NCI-H187 (cell line): ENCODE data around the gene FLVCR1.

ENCODE experiments used
- DNase-seq, 2 experiments: peaks; one replicate each; lab custom pipeline; 2025; lab: John Stamatoyannopoulos, UW

Gene FLVCR1

DNA sequence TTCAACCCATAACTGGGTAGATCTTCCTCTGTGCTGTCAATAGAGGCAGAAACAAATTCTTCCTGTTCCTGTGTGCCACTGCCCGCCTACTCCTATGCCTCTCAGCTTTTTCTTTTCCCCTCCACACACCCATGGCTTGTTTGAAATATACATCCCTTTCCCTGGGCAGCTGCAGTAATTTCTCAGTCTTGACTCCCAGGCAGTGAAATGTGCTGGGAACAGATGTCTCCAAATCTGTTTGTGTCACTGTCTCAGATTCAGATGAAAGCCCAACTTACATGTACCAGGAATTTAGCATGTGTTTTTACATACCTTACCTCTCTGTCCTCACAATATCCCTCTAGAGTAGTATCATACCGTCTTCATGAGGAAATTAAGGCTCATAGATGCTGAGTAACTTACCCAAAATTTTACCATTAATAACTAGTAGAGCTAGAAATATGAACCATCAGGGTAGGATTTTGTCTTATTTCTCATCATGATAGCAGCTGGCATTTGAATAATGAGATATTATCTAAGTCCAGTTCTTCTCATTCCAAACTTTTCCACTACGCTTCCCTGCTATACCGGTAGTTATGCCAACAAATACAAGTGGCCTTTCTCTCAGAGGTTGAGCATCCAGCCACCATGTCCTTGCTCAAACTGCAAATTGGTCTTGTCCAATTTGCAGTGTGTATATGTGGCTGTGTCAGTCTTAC lies 87.5 kb downstream of the FLVCR1 start:
- no peak for DNase-seq

DNA sequence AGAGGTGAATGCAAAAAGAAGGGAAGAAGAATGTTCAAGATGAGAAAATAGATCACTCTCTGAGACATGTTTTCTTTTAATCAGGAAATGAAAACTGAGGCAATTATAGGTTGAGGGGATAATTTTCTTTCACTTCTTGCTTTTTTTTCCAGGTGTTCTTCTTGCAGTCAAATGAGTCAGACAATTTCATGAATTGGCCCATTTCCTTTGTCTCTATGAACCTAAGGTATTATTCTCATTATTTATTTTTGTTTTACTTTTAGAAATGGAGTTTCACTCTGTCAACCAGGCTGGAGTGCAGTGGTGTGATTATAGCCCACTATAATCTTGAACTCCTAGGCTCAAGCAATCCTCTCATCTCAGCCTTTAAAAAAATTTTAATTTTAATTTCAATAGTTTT lies 88.8 kb downstream of the FLVCR1 start:
- DNase-seq: no peak
